ENCODE measurements around the gene PIGN. TPM values are rescaled to one million over a fixed set of nuclear protein-coding genes. Genes with fewer than 3 reads are reported as not detected.

Gene PIGN
- total RNA-seq, 4 donors from 2014 or later: 10.6 to 16.9 (median 12.4) TPM

DNA sequence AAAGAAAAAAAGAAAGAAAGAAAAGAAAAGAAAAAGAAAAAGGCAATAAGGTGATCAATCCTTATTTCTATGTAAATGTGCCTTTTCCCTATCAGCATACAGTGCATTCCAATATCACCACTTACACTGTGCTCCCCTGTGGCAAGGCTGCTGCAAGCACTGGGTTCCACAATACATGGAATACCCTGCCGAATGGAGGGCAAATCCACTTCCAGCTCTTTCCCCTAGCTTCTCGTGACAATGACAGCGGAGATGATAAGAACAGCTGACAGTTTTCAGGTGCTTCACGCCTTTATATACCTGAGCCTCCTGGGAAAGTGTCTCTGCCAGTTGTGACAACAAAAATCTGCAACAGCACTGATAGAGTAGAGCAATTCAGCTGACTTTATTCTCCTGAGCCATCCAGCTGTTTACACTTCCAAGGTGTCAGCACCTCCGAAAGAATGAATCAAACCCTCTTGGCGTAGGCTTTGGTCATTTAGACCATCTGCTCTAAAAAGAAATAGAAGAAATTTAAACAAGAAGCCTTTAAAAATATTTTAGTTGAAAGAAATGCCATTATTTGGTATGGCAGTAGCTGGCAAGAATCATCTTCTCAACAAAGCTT lies 158.8 kb downstream of the PIGN start:
- no peak for TF ChIP-seq EP300 (IDR thresholded peaks at IDR 0.05)
- no peak for TF ChIP-seq POLR2AphosphoS5 (IDR thresholded peaks at IDR 0.05)
- TF ChIP-seq, protein P1, sequence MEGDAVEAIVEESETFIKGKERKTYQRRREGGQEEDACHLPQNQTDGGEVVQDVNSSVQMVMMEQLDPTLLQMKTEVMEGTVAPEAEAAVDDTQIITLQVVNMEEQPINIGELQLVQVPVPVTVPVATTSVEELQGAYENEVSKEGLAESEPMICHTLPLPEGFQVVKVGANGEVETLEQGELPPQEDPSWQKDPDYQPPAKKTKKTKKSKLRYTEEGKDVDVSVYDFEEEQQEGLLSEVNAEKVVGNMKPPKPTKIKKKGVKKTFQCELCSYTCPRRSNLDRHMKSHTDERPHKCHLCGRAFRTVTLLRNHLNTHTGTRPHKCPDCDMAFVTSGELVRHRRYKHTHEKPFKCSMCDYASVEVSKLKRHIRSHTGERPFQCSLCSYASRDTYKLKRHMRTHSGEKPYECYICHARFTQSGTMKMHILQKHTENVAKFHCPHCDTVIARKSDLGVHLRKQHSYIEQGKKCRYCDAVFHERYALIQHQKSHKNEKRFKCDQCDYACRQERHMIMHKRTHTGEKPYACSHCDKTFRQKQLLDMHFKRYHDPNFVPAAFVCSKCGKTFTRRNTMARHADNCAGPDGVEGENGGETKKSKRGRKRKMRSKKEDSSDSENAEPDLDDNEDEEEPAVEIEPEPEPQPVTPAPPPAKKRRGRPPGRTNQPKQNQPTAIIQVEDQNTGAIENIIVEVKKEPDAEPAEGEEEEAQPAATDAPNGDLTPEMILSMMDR (IDR thresholded peaks at IDR 0.05): no peak
- no peak for TF ChIP-seq POLR2A (IDR thresholded peaks at IDR 0.05; ENCODE audit: low read depth)
- 66% methylated on average over 6 of the region's 6 CpGs for WGBS
- intact Hi-C loops (cut with DNase I): no loop called here

DNA sequence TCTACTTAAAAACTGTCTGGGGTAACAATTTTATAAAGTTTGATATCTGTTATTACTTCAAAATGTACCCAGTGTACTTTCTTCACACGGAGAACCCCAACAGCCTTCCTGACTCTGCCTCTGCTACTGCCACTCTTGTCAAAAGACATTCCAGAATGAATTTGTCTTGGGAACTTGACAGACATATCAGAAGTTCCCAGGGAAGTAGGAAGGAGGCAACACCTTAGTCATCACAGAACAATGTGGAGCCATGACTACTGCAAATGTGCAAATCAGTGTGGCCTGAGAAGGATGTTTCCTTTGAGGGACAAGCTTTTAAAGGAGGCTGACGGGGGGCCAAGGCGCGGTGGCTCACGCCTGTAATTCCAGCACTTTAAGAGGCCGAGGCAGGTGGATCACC lies 160.3 kb downstream of the PIGN start:
- WGBS: 87% methylated on average over 6 of the region's 6 CpGs
- intact Hi-C loops (cut with DNase I): no loop called here
- no peak for TF ChIP-seq POLR2AphosphoS5 (IDR thresholded peaks at IDR 0.05)
- TF ChIP-seq POLR2A (IDR thresholded peaks at IDR 0.05; ENCODE audit: low read depth): no peak
- TF ChIP-seq, protein P1 (IDR thresholded peaks at IDR 0.05): no peak
- TF ChIP-seq EP300 (IDR thresholded peaks at IDR 0.05): no peak
- DNase-seq (ENCODE audit: extremely low spot score): no peak
- H3K27ac ChIP-seq (replicated peaks in 1 of 4): no peak overlapping the region
- no peaks in the 10 kb centered on the region for H3K36me3 ChIP-seq
- H3K9me3 ChIP-seq: no peaks in the 10 kb centered on the region
- H3K27me3 ChIP-seq: no peaks in the 10 kb centered on the region
- no peaks in the 10 kb centered on the region for H3K4me1 ChIP-seq
- no peak overlapping the region for H3K4me3 ChIP-seq

More for the DNA sequence above, 158.8 kb downstream of the PIGN start:
- no peaks in the 10 kb centered on the region for H3K36me3 ChIP-seq
- no peaks in the 10 kb centered on the region for H3K9me3 ChIP-seq
- H3K27ac ChIP-seq (replicated peaks in 1 of 4): no peak overlapping the region
- no peak for DNase-seq (ENCODE audit: extremely low spot score)
- no peaks in the 10 kb centered on the region for H3K4me1 ChIP-seq
- no peak overlapping the region for H3K4me3 ChIP-seq
- no peaks in the 10 kb centered on the region for H3K27me3 ChIP-seq

- Histone ChIP-seq H3K36me3 (no peaks in the 10 kb centered on the region), H3K9me3 (no peaks in the 10 kb centered on the region), H3K4me1 (no peaks in the 10 kb centered on the region), H3K27ac (replicated peaks in 1 of 4) (no peak overlapping the region), H3K4me3 (no peak overlapping the region), H3K27me3 (no peaks in the 10 kb centered on the region)
- DNase-seq (ENCODE audit: extremely low spot score): no peak
- intact Hi-C loops (cut with DNase I): no loop called here
- TF ChIP-seq POLR2AphosphoS5 (IDR thresholded peaks at IDR 0.05) (no peak), EP300 (IDR thresholded peaks at IDR 0.05) (no peak), POLR2A (IDR thresholded peaks at IDR 0.05; ENCODE audit: low read depth) (no peak)
- TF ChIP-seq, protein P1 (IDR thresholded peaks at IDR 0.05): no peak
Measured at GRCh38 chr18:62024983-62025382, 161.9 kb downstream of the PIGN start.

- Histone ChIP-seq H3K36me3 (no peaks in the 10 kb centered on the region), H3K4me1 (peaks cover under 1 to 3% (median 2%) of the 10 kb centered on the region in 4 donors), H3K4me3 (no peak overlapping the region), H3K27me3 (no peaks in the 10 kb centered on the region), H3K27ac (replicated peaks in 1 of 4) (no peak overlapping the region), H3K9me3 (no peaks in the 10 kb centered on the region)
- no peak for DNase-seq (ENCODE audit: extremely low spot score)
- TF ChIP-seq EP300 (IDR thresholded peaks at IDR 0.05): no peak
- TF ChIP-seq, protein P1 (IDR thresholded peaks at IDR 0.05): no peak
- TF ChIP-seq POLR2A (IDR thresholded peaks at IDR 0.05; ENCODE audit: low read depth): no peak
- TF ChIP-seq POLR2AphosphoS5 (IDR thresholded peaks at IDR 0.05): no peak
- WGBS: 69% methylated on average over 1 of the region's 1 CpG
- intact Hi-C loops (cut with DNase I): no loop called here
Measured at GRCh38 chr18:62023536-62023935, 163.3 kb downstream of the PIGN start.

- peaks cover 14 to 20% (median 16%) of the 10 kb centered on the region in 4 donors for H3K4me1 ChIP-seq
- no peak overlapping the region for H3K27ac ChIP-seq (replicated peaks in 1 of 4)
- no peaks in the 10 kb centered on the region for H3K9me3 ChIP-seq
- DNase-seq (ENCODE audit: extremely low spot score): no peak
- TF ChIP-seq EP300 (IDR thresholded peaks at IDR 0.05) (no peak), POLR2A (IDR thresholded peaks at IDR 0.05; ENCODE audit: low read depth) (no peak), POLR2AphosphoS5 (IDR thresholded peaks at IDR 0.05) (no peak)
- TF ChIP-seq, protein P1 (IDR thresholded peaks at IDR 0.05): no peak
- H3K27me3 ChIP-seq: no peaks in the 10 kb centered on the region
- no peaks in the 10 kb centered on the region for H3K36me3 ChIP-seq
- no peak overlapping the region for H3K4me3 ChIP-seq
- 100% methylated on average over 2 of the region's 2 CpGs for WGBS
- intact Hi-C loops (cut with DNase I): no loop called here
Measured at GRCh38 chr18:62018759-62019041, 168.2 kb downstream of the PIGN start.

All from esophagus muscularis mucosa (tissue), 4 donors.